CD4-positive, alpha-beta T cell (primary cell): Measurements from ENCODE around the gene IFNAR2. TPM values are rescaled to one million over a fixed set of nuclear protein-coding genes. Genes with fewer than 3 reads are reported as not detected.

Experiments
- ATAC-seq: fragments of 200-7000 bp; cut with Tn5 transposase; one replicate; pipeline ENCODE4 v1.10.0; 2022; ENCODE audit warnings: mild to moderate bottlenecking; ENCODE audit not compliant: poor library complexity
- CTCF ChIA-PET: fragments of 350-600 bp; sonication (Branson Sonifier 250); formaldehyde crosslinking; loops from one replicate; lab custom pipeline; 2021; ENCODE audit warnings: antibody characterized with exemption, inconsistent platforms; lab: Charles Lee
- POLR2A ChIA-PET: fragments of 350-600 bp; sonication (Branson Sonifier 250); formaldehyde crosslinking; loops from one replicate; lab custom pipeline; 2021; ENCODE audit warnings: antibody characterized with exemption, inconsistent platforms; lab: Charles Lee
- DNase-seq, 14 experiments: peaks; one replicate each; pipeline ENCODE4 v3.0.0-alpha.2; 2013 to 2020; ENCODE audit warnings: mixed read lengths in 2 of 14
- H3K27ac ChIP-seq, 2 donors: one replicate each; pipeline versions ENCODE4 v1.5.1 to v1.7.0; 2013; ENCODE audit warnings: low read length in 2 of 2, low read depth in 1 of 2, mild to moderate bottlenecking in 1 of 2
- H3K27me3 ChIP-seq, 2 experiments: 1 replicate in 1 of 2; 2 replicates in 1 of 2; pipeline versions ENCODE4 v1.6.1 to v1.7.0; 2013; ENCODE audit warnings: low read length in 2 of 2, control low read depth in 1 of 2, mild to moderate bottlenecking in 1 of 2, moderate library complexity in 1 of 2; ENCODE audit not compliant: insufficient read depth in 2 of 2, control insufficient read depth in 1 of 2
- H3K36me3 ChIP-seq: one replicate; pipeline ENCODE4 v1.6.1; 2013; ENCODE audit warnings: low read length, control low read depth; ENCODE audit not compliant: insufficient read depth
- H3K4me1 ChIP-seq: one replicate; pipeline ENCODE4 v1.6.1; 2013; ENCODE audit warnings: low read length, control low read depth; ENCODE audit not compliant: insufficient read depth
- H3K4me3 ChIP-seq: one replicate; pipeline ENCODE4 v1.5.1; 2013; ENCODE audit warnings: mild to moderate bottlenecking, low read length, moderate library complexity
- H3K9me3 ChIP-seq, 2 experiments: 1 replicate in 1 of 2; 2 replicates in 1 of 2; pipeline versions ENCODE4 v1.6.1 to v1.7.0; 2013; ENCODE audit warnings: low read length in 2 of 2, mild to moderate bottlenecking in 2 of 2, control low read depth in 1 of 2, moderate library complexity in 1 of 2; ENCODE audit not compliant: control insufficient read depth in 1 of 2, insufficient read depth in 1 of 2
- H3K27ac Mint-ChIP-seq: one replicate; pipeline ENCODE4 v1.8.0; 2020; ENCODE audit warnings: mixed read lengths
- H3K27me3 Mint-ChIP-seq: one replicate; pipeline ENCODE4 v1.8.0; 2021; ENCODE audit warnings: mixed read lengths
- H3K36me3 Mint-ChIP-seq: one replicate; pipeline ENCODE4 v1.8.0; 2021; ENCODE audit warnings: low read depth, mixed read lengths
- H3K4me1 Mint-ChIP-seq: one replicate; pipeline ENCODE4 v1.8.0; 2021; ENCODE audit warnings: low read depth, mixed read lengths
- H3K4me3 Mint-ChIP-seq: one replicate; pipeline ENCODE4 v1.8.0; 2020; ENCODE audit warnings: mild to moderate bottlenecking, mixed read lengths
- H3K9me3 Mint-ChIP-seq: one replicate; pipeline ENCODE4 v1.8.0; 2020; ENCODE audit warnings: mixed read lengths
- intact Hi-C, 2 experiments: fragments of 100-400 bp; cut with DNase I in 1 of 2; cut with micrococcal nuclease in 1 of 2; formaldehyde crosslinking; loops; one replicate each; pipeline versions ENCODE4 v1.15.1 to v1.9.0; 2023 to 2025; cut with DNase I, micrococcal nuclease
- total RNA-seq, 174 experiments: library from RNA in 2 of 174; stranded (reverse) in 2 of 174; gene quantifications; one replicate each; pipeline ENCODE4 v1.2.3 and lab custom pipeline; 2021 to 2026
- TF ChIP-seq, protein P1 (sequence below): fragments of 200-600 bp; IDR thresholded peaks from one replicate; pipeline ENCODE4 v1.8.0; 2022; ENCODE audit warnings: antibody characterized with exemption, mild to moderate bottlenecking

The IFNAR2 gene
- total RNA-seq, 2 experiments from 2014 or later, result 26.6 to 28.2 TPM

- intact Hi-C loops, result loop anchor here (2.0 to 10.0 kb wide), 3 partner anchors 14 to 52 kb away; no protein-coding TSS in a partner anchor
- H3K27ac ChIP-seq, result peak overlapping the region in 1 of 2 donors; percentile 16
- no peaks in the 10 kb centered on the region for H3K27me3 Mint-ChIP-seq
- no peaks in the 10 kb centered on the region for H3K9me3 ChIP-seq
- H3K4me1 ChIP-seq, result peaks cover 61% of the 10 kb centered on the region
- H3K4me3 ChIP-seq, result no peak overlapping the region
- ATAC-seq (peak; percentile 11), DNase-seq (no peak)
- H3K36me3 ChIP-seq, result peaks cover 81% of the 10 kb centered on the region
- ChIA-PET POLR2A (interaction anchor here (1.0 kb wide), 1 partner anchor 10 kb away, joined by 3 read pairs; no protein-coding TSS in a partner anchor), CTCF (no interaction called here)
- H3K36me3 Mint-ChIP-seq, result peaks cover 91% of the 10 kb centered on the region
- no peaks in the 10 kb centered on the region for H3K9me3 Mint-ChIP-seq
- H3K27ac Mint-ChIP-seq, result peak overlapping the region; percentile 89
- peak overlapping the region; percentile 54 for H3K4me3 Mint-ChIP-seq
- peaks cover 87% of the 10 kb centered on the region for H3K4me1 Mint-ChIP-seq
- TF ChIP-seq, protein P1, sequence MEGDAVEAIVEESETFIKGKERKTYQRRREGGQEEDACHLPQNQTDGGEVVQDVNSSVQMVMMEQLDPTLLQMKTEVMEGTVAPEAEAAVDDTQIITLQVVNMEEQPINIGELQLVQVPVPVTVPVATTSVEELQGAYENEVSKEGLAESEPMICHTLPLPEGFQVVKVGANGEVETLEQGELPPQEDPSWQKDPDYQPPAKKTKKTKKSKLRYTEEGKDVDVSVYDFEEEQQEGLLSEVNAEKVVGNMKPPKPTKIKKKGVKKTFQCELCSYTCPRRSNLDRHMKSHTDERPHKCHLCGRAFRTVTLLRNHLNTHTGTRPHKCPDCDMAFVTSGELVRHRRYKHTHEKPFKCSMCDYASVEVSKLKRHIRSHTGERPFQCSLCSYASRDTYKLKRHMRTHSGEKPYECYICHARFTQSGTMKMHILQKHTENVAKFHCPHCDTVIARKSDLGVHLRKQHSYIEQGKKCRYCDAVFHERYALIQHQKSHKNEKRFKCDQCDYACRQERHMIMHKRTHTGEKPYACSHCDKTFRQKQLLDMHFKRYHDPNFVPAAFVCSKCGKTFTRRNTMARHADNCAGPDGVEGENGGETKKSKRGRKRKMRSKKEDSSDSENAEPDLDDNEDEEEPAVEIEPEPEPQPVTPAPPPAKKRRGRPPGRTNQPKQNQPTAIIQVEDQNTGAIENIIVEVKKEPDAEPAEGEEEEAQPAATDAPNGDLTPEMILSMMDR, result no peak
- no peaks in the 10 kb centered on the region for H3K27me3 ChIP-seq
Measured at GRCh38 chr21:33246506-33246905, 16.8 kb downstream of the IFNAR2 start.

DNA sequence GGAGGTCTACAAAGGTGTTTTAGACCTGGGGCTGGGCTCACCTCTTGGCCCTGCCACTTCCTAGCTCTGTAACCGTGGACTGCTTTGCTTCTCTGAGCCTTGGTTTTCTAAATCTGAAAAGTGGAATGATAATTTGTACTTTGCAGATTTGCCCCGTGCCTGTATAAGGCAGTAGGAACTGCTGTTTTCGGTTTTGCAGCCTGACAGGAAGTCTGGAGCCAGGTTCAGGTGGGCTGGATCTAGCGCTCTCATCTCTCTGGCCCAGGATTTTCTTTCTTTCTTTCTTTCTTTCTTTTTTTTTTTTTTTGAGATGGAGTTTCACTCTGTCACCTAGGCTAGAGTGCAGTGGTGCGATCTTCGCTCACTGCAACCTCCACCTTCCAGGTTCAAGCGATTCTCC, 17.2 kb downstream of the IFNAR2 start:
- DNase-seq (peak in 1 of 14 experiments; percentile 45), ATAC-seq (peak; percentile 41)
- Histone ChIP-seq H3K9me3 (no peaks in the 10 kb centered on the region), H3K4me1 (peaks cover 56% of the 10 kb centered on the region), H3K4me3 (no peak overlapping the region), H3K27me3 (no peaks in the 10 kb centered on the region), H3K27ac (peak overlapping the region in 1 of 2 donors; percentile 16), H3K36me3 (peaks cover 83% of the 10 kb centered on the region)
- Mint-ChIP-seq H3K4me3 (peak overlapping the region; percentile 54), H3K4me1 (peaks cover 84% of the 10 kb centered on the region), H3K27ac (peak overlapping the region; percentile 89), H3K36me3 (peaks cover 92% of the 10 kb centered on the region), H3K9me3 (no peaks in the 10 kb centered on the region), H3K27me3 (no peaks in the 10 kb centered on the region)
- CTCF ChIA-PET, result no interaction called here
- POLR2A ChIA-PET, result interaction anchor here (1.0 to 1.1 kb wide), 2 partner anchors 10 to 20 kb away, joined by 3 read pairs; no protein-coding TSS in a partner anchor
- TF ChIP-seq, protein P1, result no peak
- intact Hi-C loops, result loop anchor here (2.0 to 10.0 kb wide), 3 partner anchors 14 to 52 kb away; no protein-coding TSS in a partner anchor

GRCh38 chr21:33247599-33247998, 17.9 kb downstream of the IFNAR2 start:
- Histone ChIP-seq H3K4me3 (no peak overlapping the region), H3K36me3 (peaks cover 86% of the 10 kb centered on the region), H3K27ac (no peak overlapping the region), H3K27me3 (no peaks in the 10 kb centered on the region), H3K4me1 (peaks cover 55% of the 10 kb centered on the region), H3K9me3 (no peaks in the 10 kb centered on the region)
- ChIA-PET CTCF (interaction anchor here (0.6 kb wide), 1 partner anchor 476 kb away, joined by 3 read pairs; the partner anchor contains the start of gene PAXBP1), POLR2A (interaction anchor here (1.0 to 1.1 kb wide), 2 partner anchors 11 to 19 kb away, joined by 3 read pairs; no protein-coding TSS in a partner anchor)
- H3K4me3 Mint-ChIP-seq, result peak overlapping the region; percentile 62
- ATAC-seq (no peak), DNase-seq (no peak)
- H3K9me3 Mint-ChIP-seq, result no peaks in the 10 kb centered on the region
- H3K27ac Mint-ChIP-seq, result peak overlapping the region; percentile 89
- TF ChIP-seq, protein P1, result no peak
- no peaks in the 10 kb centered on the region for H3K27me3 Mint-ChIP-seq
- intact Hi-C loops, result loop anchor here (2.0 to 10.0 kb wide), 3 partner anchors 15 to 53 kb away; no protein-coding TSS in a partner anchor
- H3K36me3 Mint-ChIP-seq, result peaks cover 94% of the 10 kb centered on the region
- peaks cover 85% of the 10 kb centered on the region for H3K4me1 Mint-ChIP-seq
